Daoy (cell line): ENCODE measurements around the gene CADM1. TPM values are rescaled to one million over a fixed set of nuclear protein-coding genes. Genes with fewer than 3 reads are reported as not detected.
A peak's percentile ranks its signal among the peaks of the same experiment; 100 is the strongest.

Source experiments
- DNase-seq: peaks from one replicate; pipeline ENCODE4 v3.0.0-alpha.2; 2015; ENCODE audit warnings: low read depth
- total RNA-seq: library from RNA; depleted of rRNA; stranded (reverse); fragments of >200 nt; shearing (Covaris generic); gene quantifications from 2 replicates; pipeline ENCODE4 v1.2.3, GENCODE V29; 2014; rRNA removed

Gene CADM1
- total RNA-seq = 91.4 and 101 TPM in 2 replicates

DNA sequence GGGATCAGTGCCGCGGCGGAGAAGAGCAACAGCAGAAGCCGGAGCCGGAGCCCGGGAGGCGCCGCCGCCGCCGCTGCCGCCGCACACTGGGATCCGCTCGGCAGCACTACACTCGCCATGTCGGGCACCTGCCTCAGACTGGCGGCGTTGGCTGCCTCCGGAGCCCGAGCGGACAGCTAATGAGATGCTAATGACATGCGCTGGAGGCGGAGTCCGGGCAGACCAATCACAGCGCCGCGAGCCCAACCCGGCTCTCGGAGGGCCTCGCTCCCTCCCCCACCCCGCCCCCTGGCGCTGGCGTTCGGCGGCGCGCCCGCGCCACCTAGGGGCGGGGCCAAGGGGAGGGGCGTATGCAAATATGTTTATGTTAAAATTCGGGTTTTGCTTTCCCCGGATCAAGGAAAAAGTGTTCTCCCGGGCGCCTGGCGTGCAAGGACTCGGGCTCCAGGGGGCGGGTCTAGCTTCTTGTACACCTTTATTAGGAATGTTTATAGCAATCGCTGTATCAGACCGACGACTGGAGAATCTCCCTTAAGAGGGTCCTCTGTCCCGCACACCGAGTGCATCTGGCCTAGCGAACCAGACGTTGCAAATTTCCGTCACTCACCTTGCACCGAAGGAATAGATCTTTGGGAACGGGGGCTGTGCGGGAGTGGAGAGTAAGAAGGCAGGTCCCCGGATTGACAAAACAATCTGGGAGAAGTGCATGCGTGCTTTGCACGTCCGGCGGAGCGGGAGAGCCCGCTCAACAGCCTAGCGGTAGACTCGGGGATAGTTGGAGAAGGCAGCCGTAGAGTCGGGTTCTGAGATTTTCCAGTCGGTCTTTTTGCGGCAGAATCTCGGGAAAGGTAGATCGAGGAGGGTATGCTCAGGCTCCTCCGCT is at the start of gene CADM1:
CADM1 (minus strand) TSS at position 140 of the 883 bp plus-strand sequence.
- DNase-seq = peak; percentile 98

- no peak for DNase-seq
Observed at GRCh38 chr11:115552773-115553438, 48.7 kb upstream of the CADM1 start.

- peak; percentile 16 for DNase-seq
Observed at GRCh38 chr11:115552151-115552772, 48.0 kb upstream of the CADM1 start.

DNA sequence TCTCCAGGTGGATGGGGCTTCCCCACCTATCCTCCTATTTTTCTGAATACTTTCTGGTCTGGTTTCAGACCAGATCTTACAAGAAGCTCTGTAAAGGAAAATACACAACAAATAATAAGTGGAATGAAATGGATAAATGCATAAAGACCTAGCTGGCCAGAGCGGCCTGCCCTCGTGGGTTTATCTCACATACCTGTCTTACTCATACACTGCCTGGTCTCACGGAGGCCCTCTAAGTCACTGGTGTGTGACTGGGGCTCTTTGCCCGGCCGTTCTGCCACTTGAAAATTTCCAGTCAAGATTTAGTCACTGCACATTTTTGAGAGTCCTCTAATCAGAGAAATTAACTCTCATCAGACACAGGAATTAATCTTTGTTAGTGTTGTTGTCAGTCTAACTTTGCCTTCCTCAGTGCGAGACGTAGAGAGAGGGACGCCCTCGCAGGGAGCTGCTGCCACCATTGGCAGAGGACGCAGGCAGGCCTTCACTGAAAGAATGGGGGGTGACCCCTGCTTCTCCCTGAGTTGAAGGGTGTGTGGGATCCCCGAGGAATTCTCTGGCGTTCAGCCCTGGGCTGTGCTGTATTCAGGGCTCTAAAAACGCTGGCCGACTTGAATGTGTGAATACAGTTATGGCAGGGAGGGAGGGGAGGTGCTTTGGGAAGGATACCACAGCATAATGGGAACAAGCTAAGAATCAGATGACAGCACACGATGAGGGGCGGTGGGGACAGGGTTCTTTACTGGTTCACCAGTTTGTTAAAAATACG is 46.3 kb upstream of the CADM1 start:
- peak; percentile 36 for DNase-seq

GRCh38 chr11:115548878-115549528 is 44.8 kb upstream of the CADM1 start:
- peak; percentile 53 for DNase-seq

- DNase-seq = no peak
Observed at GRCh38 chr11:115545581-115546210, 41.5 kb upstream of the CADM1 start.

GRCh38 chr11:115544422-115544948 is 40.3 kb upstream of the CADM1 start:
- no peak for DNase-seq

GRCh38 chr11:115541518-115541917 is 37.3 kb upstream of the CADM1 start:
- no peak for DNase-seq

GRCh38 chr11:115539844-115540243 is 35.6 kb upstream of the CADM1 start:
- DNase-seq = no peak

- DNase-seq = no peak
Observed at GRCh38 chr11:115535781-115536180, 31.6 kb upstream of the CADM1 start.

DNA sequence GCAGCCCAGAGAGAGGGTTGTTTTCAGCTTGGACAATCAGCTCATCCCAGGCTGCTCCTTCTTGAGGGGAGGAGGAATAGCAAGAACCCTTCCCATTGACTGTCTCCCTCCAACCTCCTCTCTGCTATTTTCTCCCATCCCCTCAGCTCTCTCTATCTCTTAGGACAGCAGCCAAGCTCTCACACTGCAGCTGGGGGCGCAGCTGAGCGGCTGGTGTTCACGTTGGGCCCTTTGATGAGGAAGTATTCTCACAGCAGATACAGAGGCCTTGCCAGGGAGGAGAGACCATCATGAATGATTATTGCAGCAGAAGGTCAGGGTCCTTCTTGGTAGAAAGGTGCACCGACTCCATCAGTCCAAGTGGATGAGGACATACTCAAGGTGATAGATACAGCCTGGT is 26.5 kb upstream of the CADM1 start:
- DNase-seq = peak; percentile 13

GRCh38 chr11:115528225-115528624 is 24.0 kb upstream of the CADM1 start:
- no peak for DNase-seq

GRCh38 chr11:115527534-115528125 is 23.4 kb upstream of the CADM1 start:
- no peak for DNase-seq

- no peak for DNase-seq
Observed at GRCh38 chr11:115525531-115526006, 21.4 kb upstream of the CADM1 start.

DNA sequence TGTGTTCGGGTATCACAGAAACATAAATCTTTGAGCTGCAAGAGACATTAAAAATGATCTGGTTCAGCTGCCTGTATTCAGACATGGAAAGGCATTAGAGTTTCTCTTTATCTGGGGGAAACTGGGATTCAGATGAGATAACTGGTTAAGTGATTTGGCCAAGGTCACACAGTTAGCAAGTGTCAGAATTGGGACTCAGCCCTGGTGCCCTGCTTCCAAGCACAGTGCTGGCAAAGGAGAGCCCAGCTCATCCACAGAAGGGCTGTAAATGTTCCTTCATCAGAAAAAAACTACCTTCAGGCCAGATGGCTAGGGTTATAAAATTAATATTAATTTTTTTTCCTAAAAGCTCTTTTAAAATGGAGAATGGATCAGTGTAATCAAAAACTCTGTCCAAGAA is 20.4 kb upstream of the CADM1 start:
- DNase-seq = no peak

- no peak for DNase-seq
Observed at GRCh38 chr11:115523727-115524399, 19.6 kb upstream of the CADM1 start.

GRCh38 chr11:115522302-115522701 is 18.1 kb upstream of the CADM1 start:
- no peak for DNase-seq

DNA sequence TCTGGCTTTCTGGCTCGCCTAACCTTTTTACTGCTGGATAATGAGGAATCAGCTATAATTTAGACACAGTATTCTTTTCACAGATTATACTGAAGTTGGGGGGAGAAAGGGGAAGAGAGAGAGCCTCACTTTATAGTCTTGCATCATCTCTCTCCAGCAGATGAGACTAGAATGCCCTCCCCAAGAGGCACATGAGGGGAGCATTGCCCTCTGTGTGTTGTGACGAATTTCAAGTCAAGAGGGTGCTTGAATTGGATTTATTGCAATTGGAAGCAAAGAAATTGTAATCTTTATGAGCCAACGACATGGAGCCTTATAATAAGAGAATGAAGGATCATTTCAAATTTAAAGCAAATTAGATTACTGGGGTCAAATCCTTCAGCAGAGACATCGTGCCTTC is 17.6 kb upstream of the CADM1 start:
- DNase-seq = no peak

- DNase-seq = no peak
Observed at GRCh38 chr11:115518983-115519628, 14.9 kb upstream of the CADM1 start.
